DMS153 treated with DMSO at 0.1 percent for 48 hours (cell line): ENCODE measurements around the gene C10orf105.

ENCODE experiments used
- DNase-seq: peaks from one replicate; lab custom pipeline; 2025; ENCODE audit not compliant: unreplicated experiment; lab: John Stamatoyannopoulos, UW

Gene C10orf105

DNA sequence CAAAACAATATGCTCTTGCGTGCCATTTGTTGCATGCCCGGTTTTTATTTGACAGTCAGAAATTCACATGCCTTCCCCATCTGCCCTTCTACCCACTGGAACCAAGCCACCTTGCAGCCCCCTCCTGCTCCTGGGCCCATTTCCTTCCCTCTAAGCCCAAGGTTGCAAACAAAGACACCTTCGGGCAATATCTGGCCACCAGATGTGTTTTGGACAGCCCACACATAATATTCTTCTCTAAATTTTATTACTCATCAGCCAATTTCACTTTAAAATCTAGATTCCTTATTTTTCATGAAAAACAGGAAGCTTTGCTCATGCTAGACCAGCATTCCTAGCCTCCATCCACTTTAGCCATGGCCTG, 18.2 kb upstream of the C10orf105 start:
- no peak for DNase-seq

DNA sequence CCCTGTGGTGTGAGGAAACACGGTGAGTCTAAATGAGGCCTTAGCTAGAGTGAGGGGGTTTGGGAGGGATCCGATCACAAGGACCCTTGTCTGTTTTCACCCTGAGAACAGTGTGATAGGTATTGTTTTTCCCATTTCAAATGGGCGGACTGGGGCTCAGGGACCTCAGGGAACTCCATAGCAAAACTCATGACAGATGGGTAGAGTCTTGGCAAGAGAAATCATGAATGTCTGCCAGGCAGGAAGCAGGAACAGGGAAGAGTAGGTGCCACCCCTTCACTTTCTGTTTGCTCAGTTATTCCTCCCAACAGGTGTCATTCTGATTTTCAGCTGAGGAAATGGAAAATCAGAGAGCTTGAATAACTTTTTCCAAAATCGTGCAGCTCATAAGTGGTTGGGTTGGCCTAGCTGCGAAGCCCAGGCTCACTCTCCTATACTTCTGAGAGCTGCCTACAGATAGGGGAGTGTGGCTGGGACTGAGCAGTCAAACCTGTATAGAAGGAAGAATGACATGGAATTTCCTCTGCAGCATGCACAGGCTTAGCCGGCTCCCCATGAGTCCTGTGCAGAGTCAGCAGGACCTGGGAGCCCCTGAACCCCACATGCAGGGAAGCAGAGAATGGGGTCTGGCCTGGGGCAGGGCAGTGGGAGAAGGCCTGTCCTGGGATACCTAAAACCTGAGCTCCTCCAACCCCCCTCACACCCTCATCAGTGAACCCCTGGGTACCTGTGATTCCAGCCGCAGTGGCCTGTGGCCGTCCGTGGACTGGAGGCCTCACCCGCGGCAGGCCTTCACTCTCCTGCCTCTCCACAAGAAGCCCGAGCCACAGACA, 17.6 kb upstream of the C10orf105 start:
- peak; percentile 17 for DNase-seq

DNA sequence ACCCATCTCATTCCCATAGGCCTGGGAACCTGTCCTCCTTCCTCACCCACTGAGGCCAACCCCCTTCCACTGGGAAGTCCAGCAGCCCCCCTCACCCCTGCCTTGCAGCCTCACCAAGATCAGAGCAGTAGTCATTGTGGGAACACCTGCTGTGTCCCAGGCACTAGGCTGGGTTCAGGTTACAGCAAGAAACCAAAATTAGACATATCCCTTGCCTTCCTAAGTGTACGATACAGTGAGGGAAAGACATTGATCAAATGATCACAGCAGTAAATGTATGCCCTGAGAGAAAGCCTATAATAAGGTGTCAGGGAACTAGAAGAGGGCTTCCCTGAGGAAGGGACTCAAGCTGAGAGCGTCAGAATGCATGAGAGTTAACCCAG, 17.0 kb upstream of the C10orf105 start:
- DNase-seq: no peak

DNA sequence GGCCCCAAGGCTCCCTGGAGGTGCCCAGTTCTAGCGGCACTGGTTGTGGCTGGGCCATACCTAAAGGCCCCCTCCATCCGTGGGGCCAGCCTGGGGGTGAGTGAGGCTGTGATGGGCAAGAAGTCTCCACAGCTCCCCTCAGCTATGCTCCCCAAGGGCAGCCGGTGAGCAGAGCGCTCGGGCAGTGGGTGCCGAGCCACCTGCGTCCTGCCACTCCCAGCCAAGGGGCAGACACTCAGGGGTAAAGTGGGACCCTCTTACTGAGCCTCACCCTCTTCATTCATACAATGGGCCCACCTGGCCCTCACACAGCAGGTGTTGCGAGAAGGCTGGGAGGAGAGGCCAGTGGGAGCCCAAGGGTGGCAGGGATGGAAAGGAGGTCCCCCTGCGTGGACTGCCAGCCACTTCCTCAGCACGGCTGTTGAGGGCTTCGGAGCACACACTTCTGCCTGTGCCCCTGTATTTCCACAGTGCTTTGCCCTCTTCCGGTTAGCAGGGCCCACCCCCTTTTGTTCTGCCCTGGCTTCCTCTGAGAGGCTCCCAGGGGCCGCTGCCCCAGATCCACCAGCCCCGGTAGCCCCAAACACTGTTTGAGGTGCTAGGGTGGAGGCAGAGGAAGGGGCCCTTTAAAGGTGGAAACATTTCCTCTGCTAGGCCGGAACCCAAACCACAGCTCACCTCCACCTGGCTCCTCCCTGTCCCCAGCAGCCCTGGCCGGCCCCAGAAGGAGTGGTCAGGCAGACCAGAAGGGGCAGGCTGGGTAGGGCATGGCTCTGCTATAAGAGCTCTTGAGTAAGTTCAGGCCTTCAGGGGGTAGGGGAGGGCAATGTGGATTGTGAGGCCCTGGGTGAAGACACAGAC, 16.4 kb upstream of the C10orf105 start:
- DNase-seq: no peak

DNA sequence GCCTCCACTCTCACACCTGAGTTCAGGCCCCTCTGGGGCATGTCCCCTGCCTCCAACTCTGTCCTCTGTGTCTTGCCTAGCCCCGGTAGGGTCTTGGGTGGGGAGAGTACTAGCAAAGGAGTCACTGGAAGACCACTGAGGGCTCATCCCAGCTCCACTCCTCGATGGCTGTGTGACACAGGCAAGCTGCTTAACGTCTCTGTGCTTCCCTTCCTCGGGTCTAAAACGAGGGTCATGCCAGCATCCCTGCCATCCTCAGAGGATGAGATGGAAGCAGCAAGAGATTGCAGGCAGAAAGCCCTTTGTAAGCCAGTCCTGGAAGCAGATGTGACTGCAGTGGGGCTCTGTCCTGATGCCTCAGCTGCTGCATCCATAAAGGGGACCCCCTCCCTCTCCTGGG, 15.2 kb upstream of the C10orf105 start:
- no peak for DNase-seq

DNA sequence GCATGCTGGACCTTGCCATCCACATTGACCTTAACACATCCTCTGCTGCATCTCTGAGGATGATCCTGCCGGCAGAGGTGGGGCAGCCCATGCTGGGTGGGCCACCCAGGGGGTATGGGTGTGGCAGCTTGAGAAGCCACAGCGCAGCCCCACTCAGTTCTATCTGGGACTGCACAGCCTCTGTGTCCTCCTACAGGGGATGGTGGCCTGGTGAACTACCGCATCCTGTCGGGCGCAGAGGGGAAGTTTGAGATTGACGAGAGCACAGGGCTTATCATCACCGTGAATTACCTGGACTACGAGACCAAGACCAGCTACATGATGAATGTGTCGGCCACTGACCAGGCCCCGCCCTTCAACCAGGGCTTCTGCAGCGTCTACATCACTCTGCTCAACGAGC, 12.2 kb upstream of the C10orf105 start:
- no peak for DNase-seq

DNA sequence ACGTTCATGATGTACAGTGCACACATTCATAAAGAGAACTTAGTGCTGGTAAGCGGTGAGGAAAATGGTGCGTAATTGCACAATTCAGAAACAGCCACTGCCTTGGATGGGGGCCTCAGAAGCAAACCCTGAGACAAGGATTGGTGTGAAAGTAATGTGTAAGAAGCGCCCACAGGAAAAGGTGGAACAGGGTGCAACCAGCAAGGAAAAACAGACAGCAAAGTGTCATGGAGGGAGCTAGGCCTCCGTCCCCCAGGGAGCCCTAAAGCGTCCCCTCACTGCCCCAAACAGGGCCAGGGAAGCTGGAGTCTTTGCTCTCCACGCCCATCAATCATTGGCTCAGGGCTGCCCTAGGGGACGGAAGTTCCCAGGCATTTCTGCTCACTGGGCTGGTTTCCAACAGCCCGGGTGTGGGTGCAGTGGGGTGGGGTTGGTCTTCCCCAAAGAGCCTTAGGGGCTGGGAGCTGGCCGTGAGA, 9.6 kb upstream of the C10orf105 start:
- no peak for DNase-seq

DNA sequence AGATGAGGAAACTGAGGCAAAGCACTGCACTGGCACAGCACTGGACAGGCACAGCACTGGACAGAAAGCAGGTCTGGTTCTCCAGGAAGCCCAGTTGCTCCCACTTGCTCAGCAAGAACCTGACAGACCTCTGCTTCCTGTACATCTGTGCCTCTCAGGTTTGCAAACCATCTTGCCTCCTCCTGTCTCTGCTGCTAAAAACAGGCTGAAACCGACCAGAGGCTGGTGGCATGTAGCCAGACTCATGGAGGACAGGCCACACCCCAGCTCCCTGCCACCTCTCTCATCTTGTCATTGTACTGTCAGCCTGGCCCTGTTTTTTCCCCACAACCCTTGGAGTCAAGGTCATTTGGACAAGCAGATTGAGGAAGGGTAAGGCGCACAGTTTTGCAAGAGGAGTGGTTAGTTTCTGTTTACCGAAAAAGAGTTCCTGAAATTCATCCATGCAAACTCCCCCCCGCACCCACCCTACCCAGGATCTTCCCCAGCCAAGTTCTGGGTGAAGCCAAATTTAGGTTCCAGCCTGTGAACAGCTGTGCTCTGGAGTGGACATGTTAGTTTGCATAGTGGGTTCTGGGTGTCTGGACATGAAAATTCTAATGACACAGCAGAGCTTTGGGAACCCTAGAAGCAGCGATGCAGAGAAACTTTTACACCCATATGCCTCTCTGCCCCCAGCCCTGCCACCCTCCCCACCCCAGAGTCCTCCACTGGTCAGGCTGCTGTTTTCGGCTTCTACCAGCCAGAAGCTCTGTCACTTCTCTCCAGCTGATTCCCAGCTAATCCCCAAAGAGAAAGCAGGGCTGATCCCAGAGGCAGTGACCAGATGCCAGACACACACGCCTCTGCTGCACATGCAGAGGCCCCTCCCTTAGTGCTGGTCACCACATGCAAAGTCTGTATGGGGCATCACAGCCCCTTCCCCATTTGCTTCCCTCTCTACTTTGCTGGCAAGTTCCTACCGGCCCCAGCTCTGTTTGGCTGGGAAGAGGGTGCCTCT, 8.5 kb upstream of the C10orf105 start:
- peak; percentile 9 for DNase-seq

DNA sequence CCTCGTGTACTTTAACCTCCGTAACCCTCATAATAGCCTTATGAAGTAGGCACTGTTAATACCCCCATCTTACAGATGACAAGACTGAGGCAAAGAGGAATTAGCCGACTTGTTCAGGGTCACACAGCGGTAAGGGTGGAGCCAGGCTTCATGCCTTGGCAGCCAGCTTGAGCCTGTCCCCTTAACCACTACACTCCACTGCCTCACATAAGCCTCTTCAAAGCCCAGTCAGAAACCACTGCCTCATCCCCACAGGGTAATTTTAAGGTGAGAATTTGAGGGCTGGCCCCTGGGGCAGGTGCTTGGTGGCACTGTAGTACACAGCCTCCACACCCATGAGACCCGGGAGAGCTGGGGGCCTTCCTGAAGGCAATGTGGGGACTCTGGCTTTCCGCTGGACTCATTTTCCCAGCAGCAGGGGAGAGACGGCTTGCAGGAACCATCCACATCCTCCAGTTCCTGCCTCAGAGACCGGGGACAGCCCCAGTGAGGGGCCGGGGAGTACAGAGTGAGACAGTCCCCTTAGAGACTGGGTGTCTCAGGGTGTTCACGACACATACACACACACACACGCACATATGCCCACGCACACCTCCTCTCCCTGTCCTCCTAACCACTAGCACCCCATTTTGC, 7.6 kb upstream of the C10orf105 start:
- DNase-seq: no peak

DNA sequence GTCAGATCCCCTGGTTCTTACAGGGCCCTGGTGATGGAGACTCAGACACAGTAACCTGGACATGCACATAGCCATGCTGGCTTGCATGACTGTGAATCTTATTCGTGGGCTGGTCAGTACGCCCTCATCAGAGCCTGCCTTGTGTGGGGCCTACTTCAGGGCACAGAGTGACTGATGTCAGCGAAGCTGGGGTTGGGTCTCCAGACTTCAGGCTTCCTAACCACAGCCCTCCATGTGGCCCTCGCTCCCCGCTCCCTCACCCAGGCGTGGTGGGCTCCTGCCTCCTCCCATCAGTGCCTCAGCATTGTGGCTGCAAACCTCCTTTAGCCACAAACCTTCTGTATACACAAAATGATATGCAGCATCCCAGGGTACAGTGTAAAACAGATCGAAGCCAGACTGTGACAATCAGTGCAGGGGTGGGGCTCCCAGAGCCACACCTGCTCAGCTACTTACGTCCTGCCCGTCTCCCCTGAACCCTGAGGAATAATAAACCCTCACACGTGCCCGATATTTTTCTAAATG, 7.1 kb upstream of the C10orf105 start:
- no peak for DNase-seq

DNA sequence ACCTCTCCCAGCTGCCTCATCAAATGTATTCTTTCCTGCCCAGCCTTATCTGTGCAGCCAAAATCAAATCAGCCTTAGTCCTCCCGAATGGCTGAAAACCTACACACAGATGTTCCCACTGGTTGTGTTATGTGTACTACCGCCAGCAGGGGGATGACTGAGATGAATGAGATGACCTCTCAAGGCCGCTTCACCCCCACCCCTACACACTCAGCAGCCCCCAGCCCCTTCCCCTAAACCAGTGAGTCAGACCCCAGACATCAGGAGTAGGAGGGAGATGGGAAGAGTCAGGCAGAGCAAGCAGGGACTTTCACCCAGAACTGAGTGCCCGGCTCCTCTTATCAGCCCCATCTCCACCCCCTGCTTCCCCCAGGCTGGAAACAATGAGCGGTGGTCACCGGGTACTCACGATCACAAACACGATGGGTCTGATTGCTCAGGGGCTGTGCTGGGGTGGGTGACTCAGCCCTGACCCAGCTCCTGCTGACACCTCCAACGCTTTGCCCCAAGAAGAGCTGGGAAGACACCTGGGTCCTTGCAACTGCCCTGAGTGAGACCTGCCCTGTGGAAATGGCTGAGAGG, 6.5 kb upstream of the C10orf105 start:
- DNase-seq: no peak

DNA sequence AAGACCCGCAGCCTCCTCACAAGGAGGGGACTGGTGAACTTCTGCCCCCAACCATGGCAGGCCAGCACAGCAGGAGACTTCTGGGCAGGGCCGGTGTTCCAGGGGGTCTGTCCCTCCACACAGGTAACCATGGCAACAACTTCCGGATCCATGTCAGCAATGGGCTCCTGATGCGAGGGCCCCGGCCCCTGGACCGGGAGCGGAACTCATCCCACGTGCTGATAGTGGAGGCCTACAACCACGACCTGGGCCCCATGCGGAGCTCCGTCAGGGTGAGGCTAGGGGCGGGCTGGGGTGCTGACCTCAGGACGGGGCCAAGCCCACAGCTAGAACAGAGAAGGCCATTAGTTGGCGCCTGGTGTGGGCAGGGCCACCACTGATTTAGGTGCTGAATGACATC, 5.7 kb upstream of the C10orf105 start:
- DNase-seq: no peak

DNA sequence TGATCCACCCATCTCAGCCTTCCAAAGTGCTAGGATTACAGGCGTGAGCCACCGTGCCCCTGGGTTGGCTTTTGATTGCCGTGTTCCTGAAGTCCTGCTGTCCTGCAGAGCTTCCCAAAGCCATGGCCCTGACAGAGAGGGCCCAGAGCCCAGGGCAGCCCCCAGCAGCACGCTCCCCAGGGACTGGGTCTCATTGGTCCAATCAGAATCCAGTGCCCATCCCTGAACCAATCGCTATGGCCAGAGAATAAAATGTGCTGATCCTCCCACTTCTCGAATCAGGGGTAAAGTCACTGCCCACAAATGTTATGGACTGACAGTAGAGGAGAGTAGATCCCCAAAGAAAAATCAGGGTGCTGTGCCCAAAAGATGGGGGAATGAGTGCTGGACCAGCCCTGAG, 5.0 kb upstream of the C10orf105 start:
- no peak for DNase-seq

DNA sequence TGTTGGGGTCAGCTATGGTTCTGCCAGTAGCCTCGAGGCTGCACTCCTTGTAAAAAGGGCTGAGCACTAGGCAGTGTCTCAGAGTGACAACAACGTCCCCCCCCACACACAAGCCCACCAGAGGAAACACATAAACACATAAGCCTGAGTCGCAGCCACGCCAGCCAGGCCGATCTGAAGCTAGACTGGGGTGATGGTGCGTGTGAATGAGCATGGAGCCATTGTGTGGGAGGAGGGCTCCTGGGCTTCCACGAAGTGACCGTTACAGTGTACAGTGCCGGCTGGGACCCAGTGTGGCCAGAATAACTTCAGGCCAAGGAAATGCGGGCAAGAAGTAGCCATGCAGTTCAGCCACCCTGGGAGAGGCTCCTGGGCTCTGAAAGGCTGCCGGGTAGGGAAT, 3.7 kb upstream of the C10orf105 start:
- DNase-seq: no peak

DNA sequence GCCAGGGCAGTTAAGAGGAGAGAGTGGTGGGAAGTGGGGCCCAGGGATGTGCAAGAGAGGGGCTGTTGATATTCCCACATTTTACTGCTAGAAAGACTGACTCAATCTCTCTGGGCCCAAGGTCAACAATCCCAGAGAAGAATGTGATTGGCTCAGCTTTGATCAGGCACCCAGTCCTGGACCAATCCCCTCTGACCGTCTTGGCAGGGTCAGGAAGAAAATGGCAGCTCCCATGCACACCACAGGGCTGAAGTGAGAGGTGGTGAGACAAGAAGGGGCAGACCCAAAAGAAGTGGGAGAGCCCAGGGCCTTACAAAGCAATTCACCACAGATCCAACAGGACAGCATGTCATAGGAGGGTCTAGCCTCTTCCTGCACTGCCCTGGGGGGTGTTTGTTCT, 3.3 kb upstream of the C10orf105 start:
- DNase-seq: no peak

DNA sequence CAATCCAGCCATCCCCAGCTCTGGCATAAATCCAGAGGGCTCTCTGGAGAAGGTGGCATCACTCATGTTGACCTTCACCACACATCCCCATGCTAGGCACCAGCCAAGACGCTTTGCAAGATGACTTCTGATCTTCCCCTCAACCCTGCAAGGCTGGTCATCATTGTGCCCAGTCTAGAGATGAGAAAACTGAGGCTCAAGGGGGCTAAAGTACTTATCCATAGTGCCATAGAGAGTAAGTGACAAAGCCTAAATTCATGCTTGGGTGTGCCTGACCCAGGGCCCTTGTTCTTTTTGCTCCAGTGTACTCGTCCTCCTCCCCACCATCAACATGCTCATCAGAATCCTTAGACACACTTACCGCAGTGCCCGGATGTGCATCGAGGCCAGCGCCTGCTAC, 1.7 kb upstream of the C10orf105 start:
- no peak for DNase-seq

DNA sequence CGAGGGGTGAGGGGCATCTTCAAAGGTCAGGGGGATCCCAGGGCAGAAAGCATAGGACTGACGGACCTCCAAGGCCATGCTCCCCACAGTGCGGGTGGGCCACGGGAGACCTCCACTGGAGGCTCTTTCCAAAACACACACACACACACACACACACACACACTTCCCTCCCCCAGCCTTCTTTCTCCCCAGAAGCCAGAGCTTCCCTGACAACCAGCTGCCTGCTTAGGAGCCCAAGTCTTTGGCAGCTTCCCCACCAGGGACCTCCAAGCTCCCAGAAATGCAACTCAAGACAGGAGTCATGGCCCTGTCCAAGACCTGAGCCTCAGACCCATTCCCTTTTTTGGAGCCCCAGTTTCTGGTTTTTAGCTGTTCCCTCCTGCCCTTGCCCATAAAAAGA, 710 bp upstream of the C10orf105 start:
- DNase-seq: no peak

DNA sequence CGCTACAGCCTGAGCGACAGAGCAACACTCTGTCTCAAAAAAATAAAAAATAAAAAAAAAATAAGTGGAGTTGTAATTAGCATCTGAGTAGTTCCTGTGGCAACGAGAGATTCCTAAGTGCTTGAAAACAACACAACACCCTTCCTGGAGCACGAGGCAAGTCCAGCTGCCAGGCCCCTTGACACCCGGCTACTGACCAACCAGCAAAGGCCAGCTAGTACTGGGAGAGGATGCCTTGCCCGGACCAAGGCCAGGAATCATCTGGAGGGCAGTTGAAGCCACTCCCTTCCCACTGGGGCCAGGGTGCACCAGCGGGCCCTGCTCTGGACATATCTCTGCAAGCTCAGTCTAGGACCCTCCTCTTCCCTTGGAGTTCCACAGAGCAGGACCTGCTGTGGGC, 536 bp downstream of the C10orf105 start:
- no peak for DNase-seq

DNA sequence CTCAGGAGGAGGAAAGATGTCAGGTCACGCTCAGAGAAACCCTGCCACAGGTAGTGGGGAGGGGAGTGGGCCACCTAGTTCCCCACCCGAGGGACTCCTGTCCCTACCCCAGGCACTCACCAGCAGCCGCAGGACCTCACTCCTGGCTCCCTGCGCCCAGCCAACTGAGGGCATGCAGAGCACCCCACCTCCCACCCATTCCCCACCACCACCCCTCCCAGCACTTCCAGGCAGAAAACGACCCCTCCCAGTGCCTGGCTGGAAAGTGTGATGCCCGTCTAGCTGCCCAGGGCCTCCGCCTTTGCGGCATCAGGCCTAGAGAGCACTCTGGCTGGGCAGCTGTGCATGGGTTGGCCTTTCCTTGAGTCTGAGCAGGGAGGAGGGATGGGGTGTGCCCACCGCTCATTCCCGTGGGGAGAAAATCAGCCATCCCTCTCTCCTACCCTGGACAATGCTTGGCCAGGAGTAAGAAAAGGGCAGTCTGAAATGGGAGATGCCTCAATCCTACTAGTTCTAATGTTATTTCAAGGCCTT, 1.3 kb downstream of the C10orf105 start:
- DNase-seq: no peak

DNA sequence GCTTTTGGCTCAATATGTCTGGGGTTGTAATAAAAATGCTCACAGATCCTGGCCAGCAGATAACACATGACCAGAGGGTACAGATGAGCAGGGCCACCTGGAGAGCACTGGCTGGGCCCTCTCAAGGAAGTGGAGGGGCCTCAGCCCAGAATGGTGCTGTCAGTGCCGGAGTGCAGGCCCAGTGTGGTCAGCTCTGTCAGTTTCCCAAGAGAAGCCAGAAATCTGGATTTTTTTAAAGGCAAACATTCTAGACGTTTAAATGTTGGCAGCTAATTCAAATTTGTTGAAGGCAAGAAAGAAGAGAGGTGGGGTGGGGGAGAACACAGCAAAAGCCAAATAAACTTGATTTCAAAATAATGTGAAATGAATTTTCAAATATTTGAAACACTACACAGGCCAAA, 2.0 kb downstream of the C10orf105 start:
- DNase-seq: no peak
